Thymus (tissue), 11 donors: ENCODE results near the gene ZNF530. TPM values are rescaled to one million over a fixed set of nuclear protein-coding genes. Genes with fewer than 3 reads are reported as not detected.

Experiments used
- DNase-seq, 9 donors: peaks; one replicate each; pipeline ENCODE4 v3.0.0-alpha.2; 2013; ENCODE audit warnings: low spot score in 9 of 9, low read depth in 6 of 9, missing footprints in 1 of 9
- H3K27ac ChIP-seq, 2 donors: one replicate each; pipeline ENCODE4 v1.5.1; 2013; ENCODE audit warnings: control low read depth in 1 of 2, low read depth in 1 of 2, low read length in 1 of 2, mild to moderate bottlenecking in 1 of 2, moderate library complexity in 1 of 2
- H3K27me3 ChIP-seq, 2 donors: one replicate each; pipeline ENCODE4 v1.5.1; 2013; ENCODE audit warnings: low read length in 1 of 2; ENCODE audit not compliant: control insufficient read depth in 2 of 2, insufficient read depth in 1 of 2
- H3K36me3 ChIP-seq, 2 donors: one replicate each; pipeline ENCODE4 v1.5.1; 2013; ENCODE audit warnings: low read length in 1 of 2, mild to moderate bottlenecking in 1 of 2, moderate library complexity in 1 of 2; ENCODE audit not compliant: control insufficient read depth in 2 of 2, insufficient read depth in 2 of 2
- H3K4me1 ChIP-seq, 2 donors: one replicate each; pipeline ENCODE4 v1.5.1; 2013; ENCODE audit warnings: low read length in 2 of 2; ENCODE audit not compliant: control insufficient read depth in 2 of 2, insufficient read depth in 2 of 2
- H3K4me3 ChIP-seq, 2 donors: one replicate each; pipeline ENCODE4 v1.5.1; 2013; ENCODE audit warnings: low read length in 2 of 2, control low read depth in 1 of 2, mild to moderate bottlenecking in 1 of 2
- H3K9me3 ChIP-seq, 2 donors: one replicate each; pipeline ENCODE4 v1.5.1; 2013; ENCODE audit warnings: low read length in 1 of 2, mild to moderate bottlenecking in 1 of 2; ENCODE audit not compliant: control insufficient read depth in 2 of 2, insufficient read depth in 1 of 2
- WGBS: extraction: QIAGEN DNeasy Blood & Tissue Kit; methylation state at CpG from one replicate; pipeline ENCODE4 v1.1.7; 2013; 5-methylcytosine and 5-hydroxymethylcytosine counted together
- polyA plus RNA-seq: library from polyadenylated mRNA; stranded (reverse); fragments of 200-250 nt; gene quantifications from one replicate; pipeline ENCODE4 v1.2.3, GENCODE V29; 2013
- total RNA-seq: library from RNA; stranded (reverse); fragments of 120-200 nt; gene quantifications from one replicate; pipeline ENCODE4 v1.2.4, GENCODE V29; 2013
- donor health status: healthy.

Gene ZNF530
- total and polyA plus RNA-seq, 2 donors, result 3.9 to 6.2 TPM

DNA sequence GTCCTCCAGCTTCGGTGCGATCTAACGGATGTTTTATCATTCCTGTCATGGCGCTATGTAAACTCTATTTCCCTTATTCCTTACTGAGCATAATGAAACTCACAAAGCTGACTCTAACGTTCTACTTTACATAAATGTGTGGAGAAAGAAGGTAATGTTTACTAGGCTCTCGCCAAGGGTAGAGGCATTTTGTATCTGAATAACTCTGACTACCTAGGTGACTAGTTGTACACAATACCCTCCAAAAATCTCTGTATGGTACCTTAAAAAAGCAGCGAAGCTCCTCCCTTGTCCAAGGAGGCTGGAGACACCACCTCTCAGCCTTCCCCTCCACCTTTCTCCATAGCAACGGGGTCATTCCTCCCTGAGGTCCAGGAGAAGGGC, 316 bp upstream of the ZNF530 start:
- H3K27ac ChIP-seq, result no peak overlapping the region
- peaks cover 5 to 7% of the 10 kb centered on the region in 2 donors for H3K9me3 ChIP-seq

DNA sequence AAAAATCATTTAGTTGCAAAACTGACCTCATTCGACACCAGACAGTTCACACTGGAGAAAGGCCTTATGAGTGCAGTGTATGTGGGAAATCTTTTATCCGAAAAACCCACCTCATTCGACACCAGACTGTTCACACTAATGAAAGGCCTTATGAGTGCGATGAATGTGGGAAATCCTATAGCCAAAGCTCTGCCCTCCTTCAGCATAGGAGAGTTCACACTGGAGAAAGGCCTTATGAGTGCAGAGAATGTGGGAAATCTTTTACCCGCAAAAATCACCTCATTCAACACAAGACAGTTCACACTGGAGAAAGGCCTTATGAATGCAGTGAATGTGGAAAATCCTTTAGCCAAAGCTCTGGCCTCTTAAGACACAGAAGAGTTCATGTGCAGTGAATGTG, 7.2 kb downstream of the ZNF530 start:
- Histone ChIP-seq H3K4me3 (no peak overlapping the region), H3K27ac (no peak overlapping the region), H3K27me3 (no peaks in the 10 kb centered on the region), H3K9me3 (peaks cover 10 to 14% of the 10 kb centered on the region in 2 donors), H3K4me1 (no peaks in the 10 kb centered on the region), H3K36me3 (peaks cover 24 to 50% of the 10 kb centered on the region in 2 donors)
- 98% methylated on average over 5 of the region's 5 CpGs for WGBS
- no peak for DNase-seq

More for the DNA sequence above, 316 bp upstream of the ZNF530 start:
- H3K36me3 ChIP-seq, result peaks cover 0 to 12% of the 10 kb centered on the region in 2 donors
- no peaks in the 10 kb centered on the region for H3K27me3 ChIP-seq
- H3K4me3 ChIP-seq, result peak overlapping the region; percentile 76 to 92
- 62% methylated on average over 8 of the region's 8 CpGs for WGBS
- no peak for DNase-seq
- peaks cover 8 to 10% of the 10 kb centered on the region in 2 donors for H3K4me1 ChIP-seq

- WGBS, result 93% methylated on average over 4 of the region's 4 CpGs
- H3K9me3 ChIP-seq, result peaks cover 17 to 24% of the 10 kb centered on the region in 2 donors
- H3K4me1 ChIP-seq, result peaks cover 7 to 8% of the 10 kb centered on the region in 2 donors
Observed at GRCh38 chr19:57611113-57611512, 11.4 kb downstream of the ZNF530 start.

DNA sequence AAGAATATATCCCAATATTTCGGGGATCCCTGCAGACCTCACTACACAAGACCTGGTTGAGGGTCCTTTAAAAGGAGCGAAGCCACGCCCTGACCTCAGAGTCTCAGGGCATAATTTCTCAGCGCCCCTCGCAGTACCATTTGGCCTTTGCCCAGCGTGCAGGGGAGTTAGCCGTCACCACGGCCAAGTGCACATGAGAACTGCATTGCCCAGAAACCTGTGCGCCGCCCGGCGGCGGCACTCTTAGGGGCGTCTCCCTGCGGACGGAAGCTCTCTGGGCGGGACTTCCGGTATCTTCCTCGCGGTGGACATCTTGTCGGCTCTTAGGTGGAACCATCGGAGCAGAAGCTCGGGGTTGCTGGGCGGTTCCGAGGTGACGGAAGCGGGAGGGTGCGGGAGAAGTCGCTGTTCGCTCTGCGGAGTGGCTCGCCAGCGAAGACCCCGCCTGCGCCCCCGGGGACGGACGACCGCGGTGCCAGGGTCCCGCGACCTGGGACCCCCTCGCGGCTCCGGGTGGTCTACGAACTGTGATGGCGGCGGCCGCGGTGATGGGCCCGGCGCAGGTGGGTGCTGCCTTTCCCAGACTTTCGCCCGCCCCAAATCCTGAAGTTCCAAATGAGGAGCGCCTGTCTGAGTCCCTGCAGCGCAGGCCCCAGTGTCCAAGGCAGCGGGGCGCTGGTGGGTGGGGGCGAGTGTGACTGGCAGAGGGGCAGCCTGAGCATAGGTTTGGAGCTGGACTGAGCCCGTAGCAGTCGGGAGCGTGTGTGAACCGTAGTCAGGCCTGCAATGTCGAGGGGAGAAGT, 14.5 kb downstream of the ZNF530 start, which contains the start of gene ZNF134:
ZNF134 (plus strand) TSS at position 302 of the 803 bp plus-strand sequence. CDS start 5,227 bp downstream, outside the sequence.
- H3K4me3 ChIP-seq, result peak within 1 kb of the TSS; percentile 79 to 84
- H3K4me1 ChIP-seq, result peaks cover 7 to 8% of the 10 kb centered on the region in 2 donors
- H3K27ac ChIP-seq, result peak within 1 kb of the TSS; percentile 32 to 68
- H3K36me3 ChIP-seq, result peaks cover 35 to 40% of the 10 kb centered on the region in 2 donors
- DNase-seq, result peak; percentile 83 to 96 (median 90)
- 3% methylated on average over 64 of the region's 64 CpGs for WGBS
- H3K9me3 ChIP-seq, result peaks cover 36 to 50% of the 10 kb centered on the region in 2 donors
- no peaks in the 10 kb centered on the region for H3K27me3 ChIP-seq

More at GRCh38 chr19:57611113-57611512, 11.4 kb downstream of the ZNF530 start:
- no peak overlapping the region for H3K4me3 ChIP-seq
- DNase-seq, result no peak
- no peaks in the 10 kb centered on the region for H3K27me3 ChIP-seq
- peaks cover 13 to 32% of the 10 kb centered on the region in 2 donors for H3K36me3 ChIP-seq
- H3K27ac ChIP-seq, result no peak overlapping the region

- Histone ChIP-seq H3K27me3 (no peaks in the 10 kb centered on the region), H3K4me1 (peaks cover 7 to 8% of the 10 kb centered on the region in 2 donors), H3K9me3 (peaks cover 47 to 57% of the 10 kb centered on the region in 2 donors), H3K27ac (no peak overlapping the region), H3K36me3 (peaks cover 47 to 52% of the 10 kb centered on the region in 2 donors), H3K4me3 (peak overlapping the region in 1 of 2 donors; percentile 79)
- no peak for DNase-seq
- WGBS, result 98% methylated on average over 3 of the region's 3 CpGs
Observed at GRCh38 chr19:57615346-57615745, 15.7 kb downstream of the ZNF530 start.

GRCh38 chr19:57620673-57621348, 21.1 kb downstream of the ZNF530 start:
- DNase-seq, result peak in 1 of 9 donors; percentile 22
- no peak overlapping the region for H3K4me3 ChIP-seq
- H3K36me3 ChIP-seq, result peaks cover 74 to 78% of the 10 kb centered on the region in 2 donors
- H3K9me3 ChIP-seq, result peaks cover 63 to 75% of the 10 kb centered on the region in 2 donors
- no peaks in the 10 kb centered on the region for H3K4me1 ChIP-seq
- H3K27ac ChIP-seq, result no peak overlapping the region
- no peaks in the 10 kb centered on the region for H3K27me3 ChIP-seq
- WGBS, result 98% methylated on average over 10 of the region's 10 CpGs

DNA sequence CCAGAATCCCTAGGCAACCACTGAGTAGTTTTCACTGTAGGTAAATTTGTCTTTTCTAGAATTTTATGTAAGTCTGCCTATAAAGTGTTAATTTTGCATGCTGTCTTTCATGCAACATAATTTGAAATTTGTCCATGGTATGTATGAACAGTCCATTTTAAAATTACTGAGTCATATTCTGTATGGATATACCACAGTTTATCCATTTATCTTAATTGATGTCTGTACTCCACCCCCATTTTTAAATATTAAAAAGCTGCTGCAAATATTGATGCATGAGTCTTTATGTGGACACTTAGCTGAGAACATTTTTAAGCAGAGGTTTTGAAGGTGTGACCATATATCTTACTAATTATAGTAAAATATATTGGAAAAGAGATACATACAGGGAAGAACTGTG, 23.4 kb downstream of the ZNF530 start:
- Histone ChIP-seq H3K9me3 (peaks cover 45 to 62% of the 10 kb centered on the region in 2 donors), H3K4me1 (no peaks in the 10 kb centered on the region), H3K27ac (no peak overlapping the region), H3K27me3 (no peaks in the 10 kb centered on the region), H3K4me3 (no peak overlapping the region), H3K36me3 (peaks cover 51 to 56% of the 10 kb centered on the region in 2 donors)
- no peak for DNase-seq

DNA sequence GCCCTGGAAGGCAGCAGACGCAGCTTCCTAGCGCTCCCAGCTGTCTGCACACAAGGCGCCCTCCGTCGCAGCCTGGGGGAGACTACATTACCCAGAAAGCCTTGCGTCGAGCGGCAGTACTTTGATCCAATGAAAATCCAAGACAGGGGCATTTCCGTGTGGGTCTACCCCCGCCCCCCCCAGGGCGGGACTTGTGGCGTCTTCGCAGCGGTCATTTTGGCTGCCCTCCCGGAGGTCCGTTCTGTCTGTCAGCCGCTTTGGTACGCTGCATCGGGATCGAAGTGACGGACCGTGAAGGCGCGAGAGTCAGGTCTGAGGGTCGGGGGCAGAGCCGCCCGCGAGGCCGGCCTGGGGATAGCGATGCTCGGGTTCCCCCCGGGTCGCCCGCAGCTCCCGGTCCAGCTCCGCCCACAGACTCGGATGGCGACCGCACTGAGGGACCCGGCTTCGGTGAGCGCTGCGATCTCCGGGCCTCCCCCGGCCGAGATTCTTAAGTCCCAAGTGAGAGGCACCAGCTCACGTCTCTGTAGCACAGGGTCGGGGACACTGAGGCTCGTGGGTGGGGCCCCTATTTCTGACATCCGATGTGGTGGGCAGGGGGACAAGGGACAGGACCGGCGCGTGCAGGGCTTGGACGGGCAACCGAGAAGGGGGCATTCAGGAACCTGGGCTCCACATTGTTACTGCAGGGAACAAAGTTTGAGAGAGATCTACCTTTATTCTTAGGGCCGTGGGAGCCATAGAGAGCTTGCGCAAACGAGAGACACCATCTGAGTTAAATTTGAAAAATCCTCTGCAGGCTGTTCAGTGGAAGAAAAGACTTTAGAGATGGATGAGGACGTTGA, 33.5 kb downstream of the ZNF530 start, which contains the start of gene ZNF211:
ZNF211 (plus strand) TSS at position 182 of the 845 bp plus-strand sequence; CDS start at position 361, 179 bp downstream.
- WGBS, result 2% methylated on average over 59 of the region's 59 CpGs
- Histone ChIP-seq H3K9me3 (peaks cover 2 to 7% of the 10 kb centered on the region in 2 donors), H3K36me3 (peaks cover 5 to 15% of the 10 kb centered on the region in 2 donors), H3K27me3 (no peaks in the 10 kb centered on the region), H3K27ac (peak within 1 kb of the TSS; percentile 52 to 64), H3K4me1 (peaks cover 9% of the 10 kb centered on the region in 2 donors), H3K4me3 (peak within 1 kb of the TSS; percentile 82 to 96)
- peak; percentile 86 to 97 (median 92) for DNase-seq
